CD14-positive monocyte (primary cell): Measurements from ENCODE around the gene SSTR5. TPM values are rescaled to one million over a fixed set of nuclear protein-coding genes. Genes with fewer than 3 reads are reported as not detected.

Experiments
- DNase-seq, 3 donors: peaks; one replicate each; pipeline ENCODE4 v3.0.0-alpha.2; 2011 to 2022
- H2AFZ ChIP-seq: 2 replicates; pipeline ENCODE4 v1.6.0; 2012; ENCODE audit warnings: mild to moderate bottlenecking, low read depth, low read length, inconsistent platforms; ENCODE audit not compliant: insufficient read depth, poor library complexity, severe bottlenecking
- H3K27ac ChIP-seq, 2 donors: 1 replicate in 1 of 2; 2 replicates in 1 of 2; pipeline ENCODE4 v1.5.1; 2012 to 2013; ENCODE audit warnings: low read length in 2 of 2, control low read depth in 1 of 2, inconsistent platforms in 1 of 2, low read depth in 1 of 2, mild to moderate bottlenecking in 1 of 2
- H3K27me3 ChIP-seq, 2 donors: one replicate each; pipeline versions ENCODE4 v1.6.0 to v1.6.1; 2011 to 2013; ENCODE audit warnings: low read length in 2 of 2; ENCODE audit not compliant: control insufficient read depth in 2 of 2, insufficient read depth in 2 of 2
- H3K36me3 ChIP-seq, 2 donors: replicated peaks in 1 of 2; 1 replicate in 1 of 2; 2 replicates in 1 of 2; pipeline versions ENCODE4 v1.5.1 to v1.6.1; 2012 to 2013; ENCODE audit warnings: low read length in 2 of 2, control low read depth in 1 of 2, inconsistent platforms in 1 of 2, mild to moderate bottlenecking in 1 of 2; ENCODE audit not compliant: insufficient read depth in 2 of 2, control insufficient read depth in 1 of 2
- H3K4me1 ChIP-seq, 2 donors: 1 replicate in 1 of 2; 2 replicates in 1 of 2; pipeline versions ENCODE4 v1.5.1 to v1.6.1; 2012 to 2013; ENCODE audit warnings: low read length in 2 of 2, control low read depth in 1 of 2, inconsistent platforms in 1 of 2, mild to moderate bottlenecking in 1 of 2, moderate library complexity in 1 of 2; ENCODE audit not compliant: insufficient read depth in 2 of 2, control insufficient read depth in 1 of 2
- H3K4me2 ChIP-seq: replicated peaks from 2 replicates; pipeline ENCODE3; 2012; ENCODE audit warnings: low read length, moderate library complexity, mild to moderate bottlenecking; ENCODE audit not compliant: poor library complexity, severe bottlenecking; ENCODE audit errors: extremely low read depth
- H3K4me3 ChIP-seq, 3 experiments: fragments of 200-600 bp in 1 of 3; sonication (generic) in 1 of 3; replicated peaks in 1 of 3; 1 replicate in 2 of 3; 2 replicates in 1 of 3; pipeline ENCODE4 v1.5.1; 2011 to 2013; ENCODE audit warnings: low read length in 3 of 3, mild to moderate bottlenecking in 3 of 3, control low read depth in 2 of 3, low read depth in 2 of 3, inconsistent platforms in 1 of 3, moderate library complexity in 1 of 3
- H3K79me2 ChIP-seq: 2 replicates; pipeline ENCODE4 v1.6.0; 2012; ENCODE audit warnings: mild to moderate bottlenecking, control low read depth, inconsistent platforms, low read length, moderate library complexity; ENCODE audit not compliant: insufficient read depth
- H3K9ac ChIP-seq: 2 replicates; pipeline ENCODE4 v1.6.0; 2017; ENCODE audit warnings: low read length, mild to moderate bottlenecking; ENCODE audit not compliant: insufficient read depth, poor library complexity, severe bottlenecking
- H3K9me3 ChIP-seq, 2 donors: replicated peaks in 1 of 2; 1 replicate in 1 of 2; 2 replicates in 1 of 2; pipeline versions ENCODE4 v1.5.1 to v1.6.1; 2012 to 2013; ENCODE audit warnings: low read length in 2 of 2, control low read depth in 1 of 2; ENCODE audit not compliant: control insufficient read depth in 1 of 2, insufficient read depth in 1 of 2
- H4K20me1 ChIP-seq: 2 replicates; pipeline ENCODE4 v1.6.0; 2012; ENCODE audit warnings: mild to moderate bottlenecking, low read length, control low read depth, moderate library complexity; ENCODE audit not compliant: insufficient read depth
- H3K27ac Mint-ChIP-seq, 7 donors: one replicate each; pipeline ENCODE4 v1.8.0; 2020; ENCODE audit warnings: mild to moderate bottlenecking in 7 of 7, mixed read lengths in 7 of 7, moderate library complexity in 6 of 7, inconsistent platforms in 2 of 7
- H3K27me3 Mint-ChIP-seq, 3 donors: one replicate each; pipeline ENCODE4 v1.8.0; 2021 to 2022; ENCODE audit warnings: low read depth in 3 of 3, mild to moderate bottlenecking in 3 of 3, mixed read lengths in 3 of 3, moderate library complexity in 3 of 3, inconsistent platforms in 1 of 3
- H3K36me3 Mint-ChIP-seq, 2 donors: one replicate each; pipeline ENCODE4 v1.8.0; 2020; ENCODE audit warnings: mixed read lengths in 2 of 2, inconsistent platforms in 1 of 2, mild to moderate bottlenecking in 1 of 2
- H3K4me1 Mint-ChIP-seq: one replicate; pipeline ENCODE4 v1.8.0; 2020; ENCODE audit warnings: mild to moderate bottlenecking, mixed read lengths
- H3K4me3 Mint-ChIP-seq, 2 donors: one replicate each; pipeline ENCODE4 v1.8.0; 2020; ENCODE audit warnings: mild to moderate bottlenecking in 2 of 2, mixed read lengths in 2 of 2, moderate library complexity in 1 of 2
- H3K9me3 Mint-ChIP-seq, 7 donors: one replicate each; pipeline ENCODE4 v1.8.0; 2020 to 2022; ENCODE audit warnings: mixed read lengths in 7 of 7, mild to moderate bottlenecking in 6 of 7, moderate library complexity in 6 of 7, inconsistent platforms in 2 of 7
- CTCF ChIP-seq: fragments of 200-600 bp; IDR thresholded peaks from one replicate; pipeline ENCODE4 v1.8.0; 2022; ENCODE audit warnings: antibody characterized with exemption, mild to moderate bottlenecking
- WGBS: methylation state at CpG from one replicate; pipeline ENCODE4 v1.1.5; 2013; ENCODE audit warnings: missing lambda C conversion rate; ENCODE audit not compliant: insufficient coverage; 5-methylcytosine and 5-hydroxymethylcytosine counted together
- intact Hi-C, 2 donors: fragments of 100-400 bp; cut with micrococcal nuclease; formaldehyde crosslinking; loops; one replicate each; pipeline versions ENCODE4 v1.15.0 to v1.15.1; 2023
- polyA plus RNA-seq, 3 donors: library from polyadenylated mRNA; depleted of rRNA in 1 of 3; unstranded in 2 of 3; stranded (reverse) in 1 of 3; fragments of 300-500 nt in 2 of 3; fragments of >200 nt in 1 of 3; fragmentation: Illumina TruSeq in 2 of 3; gene quantifications; 1 replicate in 2 of 3; 2 replicates in 1 of 3; pipeline ENCODE4 v1.2.3, GENCODE V29; 2012 to 2021

The SSTR5 gene
- polyA plus RNA-seq, 3 donors = not detected

DNA sequence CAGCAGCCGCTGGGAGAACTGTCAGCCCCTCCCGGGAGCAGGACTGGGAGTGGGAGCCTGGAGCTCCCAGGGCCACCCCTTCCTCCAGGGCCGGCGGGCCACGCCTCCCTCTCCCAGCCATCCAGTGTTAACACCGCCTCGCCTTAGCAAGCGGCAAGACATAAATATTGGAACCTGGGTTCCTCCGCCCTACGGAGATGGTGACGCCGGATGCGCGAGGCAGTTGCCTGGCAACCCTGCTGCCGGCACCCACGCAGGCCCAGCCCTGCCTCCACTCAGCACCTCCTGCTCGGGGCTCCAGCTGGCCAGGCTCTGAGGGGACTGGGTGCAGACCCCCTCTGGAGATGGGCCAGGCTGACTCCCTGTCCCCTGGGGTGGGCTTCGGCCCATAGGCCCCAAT lies 52.9 kb downstream of the SSTR5 start:
- Mint-ChIP-seq H3K9me3 (peaks cover 0 to 3% (median 0%) of the 10 kb centered on the region in 7 donors), H3K27ac (no peak overlapping the region), H3K36me3 (no peaks in the 10 kb centered on the region), H3K27me3 (peaks cover 1 to 9% (median 1%) of the 10 kb centered on the region in 3 donors), H3K4me1 (no peaks in the 10 kb centered on the region), H3K4me3 (no peak overlapping the region)
- no peak overlapping the region for H3K4me3 ChIP-seq
- H3K4me1 ChIP-seq = no peaks in the 10 kb centered on the region
- no peak overlapping the region for H3K4me2 ChIP-seq
- H3K9me3 ChIP-seq = no peaks in the 10 kb centered on the region
- no peak for TF ChIP-seq CTCF
- H3K36me3 ChIP-seq = no peaks in the 10 kb centered on the region
- WGBS = 31% methylated on average over 18 of the region's 18 CpGs
- no peak overlapping the region for H2AFZ ChIP-seq
- DNase-seq = no peak
- H3K27ac ChIP-seq = no peak overlapping the region
- H3K9ac ChIP-seq = no peak overlapping the region
- no peaks in the 10 kb centered on the region for H4K20me1 ChIP-seq
- intact Hi-C loops = no loop called here
- H3K79me2 ChIP-seq = no peaks in the 10 kb centered on the region
- no peaks in the 10 kb centered on the region for H3K27me3 ChIP-seq

GRCh38 chr16:1126044-1126443 lies 53.5 kb downstream of the SSTR5 start:
- H3K27me3 Mint-ChIP-seq = peaks cover 0 to 7% (median 2%) of the 10 kb centered on the region in 3 donors
- no peak overlapping the region for H3K4me2 ChIP-seq
- H3K27ac ChIP-seq = no peak overlapping the region
- no peak for DNase-seq
- H3K79me2 ChIP-seq = no peaks in the 10 kb centered on the region
- H3K4me1 ChIP-seq = no peaks in the 10 kb centered on the region
- no peaks in the 10 kb centered on the region for H3K9me3 ChIP-seq
- H3K36me3 Mint-ChIP-seq = no peaks in the 10 kb centered on the region
- H3K27ac Mint-ChIP-seq = no peak overlapping the region
- H3K4me3 ChIP-seq = no peak overlapping the region
- TF ChIP-seq CTCF = no peak
- H3K9me3 Mint-ChIP-seq = peaks cover 0 to 4% (median 0%) of the 10 kb centered on the region in 7 donors
- H4K20me1 ChIP-seq = no peaks in the 10 kb centered on the region
- no peak overlapping the region for H2AFZ ChIP-seq
- H3K27me3 ChIP-seq = no peaks in the 10 kb centered on the region
- no peaks in the 10 kb centered on the region for H3K4me1 Mint-ChIP-seq
- intact Hi-C loops = no loop called here
- 62% methylated on average over 13 of the region's 17 CpGs for WGBS
- no peak overlapping the region for H3K4me3 Mint-ChIP-seq
- no peaks in the 10 kb centered on the region for H3K36me3 ChIP-seq
- H3K9ac ChIP-seq = no peak overlapping the region
